Measurements from ENCODE around the gene MAGEF1.

Gene MAGEF1

GRCh38 chr3:184663756-184664155, 48.1 kb downstream of the MAGEF1 start:
- no peak for FAIRE-seq

GRCh38 chr3:184663356-184663755, 48.5 kb downstream of the MAGEF1 start:
- no peak for FAIRE-seq

- FAIRE-seq = no peak
These were observed 49.7 kb downstream of the MAGEF1 start for GRCh38 chr3:184662187-184662586.

- no peak for FAIRE-seq
These were observed 50.9 kb downstream of the MAGEF1 start for GRCh38 chr3:184660931-184661330.

All from islet of Langerhans (tissue), 1 donor.